GM18867 (cell line): ENCODE results near the gene IL20RB.

Experiments
- ATAC-seq: cut with Tn5 transposase; IDR thresholded peaks from one replicate; pipeline ENCODE4 v1.9.1; 2021; ENCODE audit warnings: mild to moderate bottlenecking, moderate library complexity; ENCODE audit not compliant: unreplicated experiment

The IL20RB gene

GRCh38 chr3:137026701-137027100 is 68.9 kb downstream of the IL20RB start:
- no peak for ATAC-seq

- peak; percentile 85 for ATAC-seq
Measured at GRCh38 chr3:137032465-137033120, 74.8 kb downstream of the IL20RB start.

- no peak for ATAC-seq
Measured at GRCh38 chr3:137035631-137036030, 77.8 kb downstream of the IL20RB start.

- no peak for ATAC-seq
Measured at GRCh38 chr3:137039570-137039969, 81.8 kb downstream of the IL20RB start.

- ATAC-seq: no peak
Measured at GRCh38 chr3:137041251-137041650, 83.5 kb downstream of the IL20RB start.

GRCh38 chr3:137041686-137042085 is 83.9 kb downstream of the IL20RB start:
- ATAC-seq: no peak

GRCh38 chr3:137046747-137047146 is 89.0 kb downstream of the IL20RB start:
- no peak for ATAC-seq

GRCh38 chr3:137047240-137047639 is 89.5 kb downstream of the IL20RB start:
- no peak for ATAC-seq

- no peak for ATAC-seq
Measured at GRCh38 chr3:137050281-137050680, 92.5 kb downstream of the IL20RB start.

GRCh38 chr3:137052298-137052697 is 94.5 kb downstream of the IL20RB start:
- no peak for ATAC-seq
